Liver (tissue), 3 donors: Measurements from ENCODE around the gene BDKRB2.

Source experiments
- ATF3 ChIP-seq: IDR thresholded peaks from 2 replicates; pipeline ENCODE4 v1.6.1; 2016; ENCODE audit warnings: antibody characterized with exemption
- CTCF ChIP-seq: fragments of 150-350 bp; IDR thresholded peaks from 2 replicates; pipeline ENCODE4 v1.5.1; 2017; ENCODE audit warnings: improper control_type of control experiment, low read depth, low read length; ENCODE audit not compliant: missing input control
- EGR1 ChIP-seq, 2 donors: IDR thresholded peaks; 2 replicates each; pipeline ENCODE4 v1.6.1; 2016 to 2018; ENCODE audit warnings: antibody characterized with exemption in 2 of 2, low read depth in 2 of 2
- FOXA2 ChIP-seq: IDR thresholded peaks from 2 replicates; pipeline ENCODE4 v1.6.1; 2016; ENCODE audit warnings: antibody characterized with exemption
- GABPA ChIP-seq, 2 donors: IDR thresholded peaks in 1 of 2; conservative IDR thresholded peaks in 1 of 2; 2 replicates each; pipeline ENCODE4 v1.6.1; 2016; ENCODE audit warnings: antibody characterized with exemption in 2 of 2, mild to moderate bottlenecking in 1 of 2, moderate library complexity in 1 of 2
- HNF4G ChIP-seq: IDR thresholded peaks from 2 replicates; pipeline ENCODE4 v1.6.1; 2016; ENCODE audit warnings: antibody characterized with exemption
- MAX ChIP-seq: IDR thresholded peaks from 2 replicates; pipeline ENCODE4 v1.6.1; 2016; ENCODE audit warnings: antibody characterized with exemption
- RAD21 ChIP-seq, 2 donors: IDR thresholded peaks; 2 replicates each; pipeline ENCODE4 v1.6.1; 2016; ENCODE audit warnings: antibody characterized with exemption in 2 of 2, mild to moderate bottlenecking in 2 of 2
- REST ChIP-seq: IDR thresholded peaks from 2 replicates; pipeline ENCODE4 v1.6.1; 2016; ENCODE audit warnings: antibody characterized with exemption, mild to moderate bottlenecking
- SP1 ChIP-seq: IDR thresholded peaks from 2 replicates; pipeline ENCODE4 v1.6.1; 2018; ENCODE audit warnings: antibody characterized with exemption, mild to moderate bottlenecking
- TAF1 ChIP-seq: conservative IDR thresholded peaks from 2 replicates; pipeline ENCODE4 v1.6.1; 2016; ENCODE audit warnings: antibody characterized with exemption, mild to moderate bottlenecking
- YY1 ChIP-seq: IDR thresholded peaks from 2 replicates; pipeline ENCODE4 v1.6.1; 2016; ENCODE audit warnings: antibody characterized with exemption, mild to moderate bottlenecking
- donor health status: healthy.
- donor health status: healthy.

DNA sequence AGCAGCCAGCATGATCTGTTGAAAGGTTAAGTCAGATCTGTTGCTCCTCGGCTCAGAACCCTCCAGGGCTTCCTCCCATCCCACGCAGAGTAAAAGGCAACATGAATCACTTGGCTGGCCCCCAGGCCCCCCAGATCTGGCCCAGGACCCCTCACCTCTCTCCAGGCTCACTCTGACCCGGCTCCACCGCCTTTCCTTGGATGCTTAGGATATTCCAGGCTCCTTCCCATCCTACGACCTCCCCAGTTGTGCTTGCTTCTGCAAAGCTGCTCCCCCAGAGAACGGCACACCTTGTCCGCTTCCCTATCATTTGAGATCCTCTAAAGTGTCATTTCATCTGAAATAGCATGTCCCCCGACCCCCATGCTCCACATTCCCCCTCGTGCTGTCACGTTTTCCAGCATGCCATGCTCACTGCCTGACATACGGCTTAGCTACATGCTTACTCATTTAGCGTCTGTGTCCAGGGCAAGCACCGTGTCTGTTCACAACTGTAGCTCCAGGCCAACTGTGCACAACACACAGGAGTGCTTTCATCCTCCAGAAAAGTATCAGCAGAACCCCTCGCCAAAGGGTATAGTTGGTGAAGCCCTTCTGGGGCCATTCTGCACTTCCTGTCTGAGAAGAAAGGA lies 33.6 kb upstream of the BDKRB2 start:
- TF ChIP-seq CTCF (no peak), YY1 (no peak), MAX (no peak), TAF1 (no peak), ATF3 (no peak), RAD21 (IDR thresholded peaks at IDR 0.05) (no peak), FOXA2 (no peak), EGR1 (IDR thresholded peaks at IDR 0.05; ENCODE audit: low read depth in 2 of 2) (no peak), REST (no peak), SP1 (no peak), HNF4G (no peak), GABPA (IDR thresholded peaks at IDR 0.05 in 1 of 2, conservative IDR thresholded peaks at IDR 0.05 in 1 of 2) (no peak)
